Aorta (tissue), 5 donors: Measurements from ENCODE around the gene KASH5. TPM values are rescaled to one million over a fixed set of nuclear protein-coding genes. Genes with fewer than 3 reads are reported as not detected.
"Not testable (repeated sequence)": the region's sequence is repeated elsewhere in the genome, so short reads cannot be mapped to it uniquely, and the experiment has no call there.

Experiments
- ATAC-seq: fragments of 200-7000 bp; cut with Tn5 transposase; one replicate; pipeline ENCODE4 v1.9.1; 2022; ENCODE audit warnings: moderate library complexity; ENCODE audit not compliant: low FRiP score
- DNase-seq, 2 donors: peaks; one replicate each; pipeline ENCODE4 v3.0.0-alpha.2; 2020
- H3K27ac ChIP-seq, 2 donors: one replicate each; pipeline ENCODE4 v1.5.1; 2013; ENCODE audit warnings: low read length in 2 of 2, mild to moderate bottlenecking in 2 of 2, moderate library complexity in 2 of 2, control low read depth in 1 of 2, inconsistent platforms in 1 of 2, low read depth in 1 of 2
- H3K27me3 ChIP-seq, 2 donors: one replicate each; pipeline ENCODE4 v1.6.1; 2013; ENCODE audit warnings: control low read depth in 1 of 2, low read length in 1 of 2, mild to moderate bottlenecking in 1 of 2, moderate library complexity in 1 of 2; ENCODE audit not compliant: insufficient read depth in 2 of 2, control insufficient read depth in 1 of 2
- H3K36me3 ChIP-seq, 2 donors: one replicate each; pipeline ENCODE4 v1.6.1; 2013; ENCODE audit warnings: control low read depth in 1 of 2, low read length in 1 of 2, mild to moderate bottlenecking in 1 of 2; ENCODE audit not compliant: insufficient read depth in 2 of 2, control insufficient read depth in 1 of 2
- H3K4me1 ChIP-seq, 2 donors: one replicate each; pipeline ENCODE4 v1.6.1; 2013; ENCODE audit warnings: low read length in 2 of 2, control low read depth in 1 of 2, mild to moderate bottlenecking in 1 of 2, moderate library complexity in 1 of 2; ENCODE audit not compliant: insufficient read depth in 2 of 2, control insufficient read depth in 1 of 2
- H3K4me3 ChIP-seq, 2 donors: one replicate each; pipeline ENCODE4 v1.5.1; 2013; ENCODE audit warnings: low read length in 2 of 2, control low read depth in 1 of 2, mild to moderate bottlenecking in 1 of 2
- H3K9me3 ChIP-seq: one replicate; pipeline ENCODE4 v1.6.1; 2013; ENCODE audit warnings: mild to moderate bottlenecking, low read length; ENCODE audit not compliant: control insufficient read depth
- WGBS, 2 donors: extraction: QIAGEN DNeasy Blood & Tissue Kit; methylation state at CpG; one replicate each; pipeline ENCODE4 v1.1.7; 2013; 5-methylcytosine and 5-hydroxymethylcytosine counted together
- intact Hi-C, 2 donors: fragments of 100-400 bp; cut with DNase I; formaldehyde crosslinking; loops; one replicate each; pipeline versions ENCODE4 v1.14.2 to v1.15.0; 2022
- polyA plus RNA-seq, 2 donors: library from polyadenylated mRNA; stranded (reverse); fragments of 200-250 nt; gene quantifications; one replicate each; pipeline ENCODE4 v1.2.3, GENCODE V29; 2013
- total RNA-seq, 2 donors: library from RNA; stranded (reverse); fragmentation: NEBNext Ultra II Directional; extraction: Animal tissue kit (Norgen Biotek cat#: 25700); gene quantifications; one replicate each; pipeline ENCODE4 v1.2.1, GENCODE V29; 2021
- donor health status: healthy with polysubstance abuse.
- donor health status: Bipolar disorder and iron deficiency.
- donor health status: DM: no; HTN: no; CAD: no.
- donor health status: DM: no; HTN: no; CAD: no.
- donor health status: DM: yes; HTN: yes; CAD: no.

Gene KASH5
- total and polyA plus RNA-seq, 4 donors: not detected

GRCh38 chr19:49442354-49442753 is 54.3 kb downstream of the KASH5 start:
- intact Hi-C loops: loop anchor here (2.0 to 5.0 kb wide), 2 partner anchors 52 to 215 kb away; no protein-coding TSS in a partner anchor
- no peaks in the 10 kb centered on the region for H3K27me3 ChIP-seq
- no peak overlapping the region for H3K4me3 ChIP-seq
- no peaks in the 10 kb centered on the region for H3K4me1 ChIP-seq
- H3K9me3 ChIP-seq: no peaks in the 10 kb centered on the region
- no peak for DNase-seq
- no peak for ATAC-seq
- no peaks in the 10 kb centered on the region for H3K36me3 ChIP-seq
- 1 to 6% methylated on average over 11 of the region's 11 CpGs for WGBS, 2 donors
- no peak overlapping the region for H3K27ac ChIP-seq

DNA sequence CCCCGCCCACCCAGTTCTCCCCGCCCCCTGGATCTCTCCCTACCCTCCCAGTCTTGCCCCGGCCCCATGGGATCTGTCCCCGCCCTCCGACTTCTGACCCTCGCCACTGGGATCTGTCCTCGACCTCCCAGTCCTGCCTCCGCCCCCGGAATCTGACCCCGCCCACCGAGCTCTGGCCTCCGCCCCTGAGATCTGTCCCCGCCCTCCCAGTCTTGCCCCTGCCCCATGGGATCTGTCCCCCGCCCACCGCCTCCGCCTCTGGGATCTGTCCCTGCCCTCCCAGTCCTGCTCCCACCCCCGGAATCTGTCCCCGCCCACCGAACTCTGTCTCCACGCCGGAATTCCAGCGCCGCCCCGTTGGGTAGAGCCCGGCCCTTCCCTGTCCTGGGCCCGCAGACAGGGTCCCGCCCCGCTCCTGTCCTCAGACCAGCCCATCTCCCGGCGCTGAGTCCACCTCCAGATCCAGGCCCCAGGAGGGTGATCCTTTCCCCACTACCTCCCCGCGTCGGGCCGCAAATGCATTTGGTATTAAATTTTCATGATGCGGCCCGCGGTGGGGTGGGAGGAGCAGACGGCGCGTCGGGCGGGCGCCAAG is 54.8 kb downstream of the KASH5 start:
- intact Hi-C loops: loop anchor here (1.0 to 5.0 kb wide), 3 partner anchors 51 to 216 kb away; no protein-coding TSS in a partner anchor
- peak overlapping the region; percentile 15 to 42 for H3K4me3 ChIP-seq
- DNase-seq (peak; percentile 97 to 99), ATAC-seq (peak; percentile 89)
- H3K36me3 ChIP-seq: no peaks in the 10 kb centered on the region
- H3K9me3 ChIP-seq: no peaks in the 10 kb centered on the region
- no peaks in the 10 kb centered on the region for H3K4me1 ChIP-seq
- no peaks in the 10 kb centered on the region for H3K27me3 ChIP-seq
- WGBS, 2 donors: 1 to 2% methylated on average over 36 to 43 of the region's 43 CpGs
- H3K27ac ChIP-seq: peak overlapping the region in 1 of 2 donors; percentile 11

- intact Hi-C loops: loop anchor here (1.0 to 5.0 kb wide), 3 partner anchors 51 to 216 kb away; no protein-coding TSS in a partner anchor
- WGBS, 2 donors: 0% methylated on average over 39 to 47 of the region's 47 CpGs
- DNase-seq (peak; percentile 97 to 98), ATAC-seq (peak; percentile 94)
- H3K4me3 ChIP-seq: peak overlapping the region; percentile 15 to 42
- peak overlapping the region in 1 of 2 donors; percentile 11 for H3K27ac ChIP-seq
- H3K36me3 ChIP-seq: no peaks in the 10 kb centered on the region
- no peaks in the 10 kb centered on the region for H3K4me1 ChIP-seq
- H3K9me3 ChIP-seq: no peaks in the 10 kb centered on the region
- H3K27me3 ChIP-seq: no peaks in the 10 kb centered on the region
These were observed 55.5 kb downstream of the KASH5 start for GRCh38 chr19:49443366-49444099.

- intact Hi-C loops: loop anchor here (5.0 kb wide), 1 partner anchor 217 kb away; no protein-coding TSS in a partner anchor
- not testable (repeated sequence) for H3K4me3 ChIP-seq, H3K27ac ChIP-seq, H3K9me3 ChIP-seq, H3K27me3 ChIP-seq, H3K36me3 ChIP-seq, ATAC-seq, H3K4me1 ChIP-seq
- WGBS, 2 donors: 57 to 71% methylated on average over 5 of the region's 5 CpGs
- DNase-seq: peak in 1 of 2 donors; percentile 39
These were observed 56.2 kb downstream of the KASH5 start for GRCh38 chr19:49444100-49444700.

DNA sequence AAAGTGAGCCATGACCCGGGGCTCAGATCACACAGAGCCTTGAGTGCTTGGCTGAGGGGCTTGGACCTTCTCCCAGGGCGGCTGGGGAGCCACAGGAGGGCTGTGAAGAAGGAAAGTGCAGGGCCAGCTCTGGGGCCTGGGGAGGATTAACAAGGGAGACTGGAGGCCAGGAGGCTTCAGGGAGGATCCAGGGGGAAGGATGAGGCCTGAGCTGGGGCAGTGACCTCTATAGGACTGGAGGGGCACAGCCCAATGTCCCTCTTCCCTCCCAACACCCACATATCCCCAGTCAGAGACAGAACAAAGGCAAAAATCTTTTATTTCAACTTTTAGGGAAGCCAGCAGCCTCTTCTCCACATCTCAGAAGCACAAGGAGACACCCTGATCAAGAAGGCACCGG is 57.9 kb downstream of the KASH5 start:
- no peak overlapping the region for H3K4me3 ChIP-seq
- H3K36me3 ChIP-seq: no peaks in the 10 kb centered on the region
- intact Hi-C loops: no loop called here
- H3K27me3 ChIP-seq: no peaks in the 10 kb centered on the region
- H3K9me3 ChIP-seq: no peaks in the 10 kb centered on the region
- H3K27ac ChIP-seq: no peak overlapping the region
- 81 to 86% methylated on average over 3 of the region's 3 CpGs for WGBS, 2 donors
- no peaks in the 10 kb centered on the region for H3K4me1 ChIP-seq
- DNase-seq (peak in 1 of 2 donors; percentile 41), ATAC-seq (no peak)

DNA sequence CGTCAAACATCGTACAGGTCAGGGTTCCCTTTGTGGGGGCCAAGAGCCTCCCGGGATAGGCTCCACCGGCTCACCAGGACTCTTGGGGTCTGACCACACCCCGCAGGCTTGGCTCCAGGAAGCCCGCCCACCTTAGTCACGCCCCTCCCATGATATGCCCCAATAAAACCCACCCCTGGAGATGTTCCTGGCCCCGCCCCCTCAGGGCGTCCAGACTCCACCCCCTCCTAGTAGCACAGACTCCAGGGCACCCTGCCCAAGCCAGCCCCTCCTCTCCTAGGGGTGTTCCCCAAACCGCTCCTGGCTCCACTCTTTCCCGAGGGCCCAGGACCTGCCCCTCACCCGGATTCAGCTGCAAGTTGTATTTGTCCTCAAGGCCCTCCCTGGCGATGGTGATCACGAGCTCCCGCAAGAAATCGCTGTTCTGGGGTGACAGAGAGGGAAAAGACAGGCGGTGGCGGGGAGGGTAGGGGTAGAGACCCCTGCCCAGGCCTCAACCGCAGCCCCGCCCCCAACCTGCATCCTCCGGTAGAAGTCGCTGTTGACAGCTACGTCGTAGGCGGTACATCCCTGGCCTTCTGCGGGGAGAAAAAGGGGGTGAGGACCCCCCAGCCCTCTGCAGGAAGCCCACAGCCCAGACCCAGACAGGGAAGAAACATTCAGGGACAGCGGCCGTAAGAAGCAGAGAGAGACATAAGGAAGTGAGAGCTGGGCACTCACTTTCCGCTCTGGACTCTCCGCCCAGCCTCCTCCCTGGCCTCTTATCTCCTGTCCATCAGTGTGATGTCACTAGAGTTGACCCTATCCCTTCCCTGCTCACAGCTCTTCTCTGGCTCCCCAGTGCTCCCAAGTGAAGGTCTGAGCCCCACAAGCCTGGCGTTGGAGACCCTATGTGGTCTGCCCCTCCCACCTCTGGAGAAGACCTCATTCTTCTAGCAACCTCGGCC is 59.7 kb downstream of the KASH5 start:
- peak in 1 of 2 donors; percentile 58 for DNase-seq

GRCh38 chr19:49448432-49448786 is 60.4 kb downstream of the KASH5 start:
- intact Hi-C loops: no loop called here
- 92 to 93% methylated on average over 6 of the region's 6 CpGs for WGBS, 2 donors
- Histone ChIP-seq H3K36me3 (no peaks in the 10 kb centered on the region), H3K27me3 (no peaks in the 10 kb centered on the region), H3K9me3 (no peaks in the 10 kb centered on the region), H3K27ac (no peak overlapping the region), H3K4me3 (no peak overlapping the region), H3K4me1 (no peaks in the 10 kb centered on the region)
- ATAC-seq: no peak
- DNase-seq: no peak

More for the DNA sequence above, 59.7 kb downstream of the KASH5 start:
- Histone ChIP-seq H3K36me3 (no peaks in the 10 kb centered on the region), H3K4me3 (no peak overlapping the region), H3K9me3 (no peaks in the 10 kb centered on the region), H3K27me3 (no peaks in the 10 kb centered on the region), H3K27ac (no peak overlapping the region), H3K4me1 (no peaks in the 10 kb centered on the region)
- ATAC-seq: no peak
- 67 to 69% methylated on average over 32 of the region's 32 CpGs for WGBS, 2 donors
- intact Hi-C loops: no loop called here

DNA sequence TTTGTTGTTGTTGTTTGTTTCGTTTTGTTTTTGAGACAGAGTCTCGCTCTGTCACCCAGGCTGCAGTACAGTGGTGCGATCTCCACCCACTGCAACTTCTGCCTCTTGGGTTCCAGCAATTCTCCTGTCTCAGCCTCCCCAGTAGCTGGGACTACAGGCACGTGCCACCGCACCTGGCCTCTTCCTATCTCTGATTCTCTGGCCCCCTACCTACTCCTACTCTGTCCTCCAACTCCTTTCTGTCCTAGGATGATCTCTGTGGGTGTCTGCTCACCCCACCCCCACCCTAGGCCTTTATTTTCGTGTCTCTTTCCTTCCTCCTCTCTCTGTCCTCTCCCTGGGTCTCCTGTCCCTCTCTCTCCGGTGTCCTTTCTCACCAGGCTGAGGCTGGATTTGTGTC is 62.4 kb downstream of the KASH5 start:
- Histone ChIP-seq H3K4me1 (no peaks in the 10 kb centered on the region), H3K36me3 (no peaks in the 10 kb centered on the region), H3K4me3 (no peak overlapping the region), H3K27ac (no peak overlapping the region), H3K27me3 (no peaks in the 10 kb centered on the region), H3K9me3 (no peaks in the 10 kb centered on the region)
- ATAC-seq (no peak), DNase-seq (no peak)
- 87 to 92% methylated on average over 7 of the region's 7 CpGs for WGBS, 2 donors
- intact Hi-C loops: loop anchor here in 1 of 2 donors (2.0 kb wide), 1 partner anchor 88 kb away; the partner anchor contains the start of genes DKKL1 and TEAD2
